ENCODE data around the gene SYT2.

SYT2 gene

DNA sequence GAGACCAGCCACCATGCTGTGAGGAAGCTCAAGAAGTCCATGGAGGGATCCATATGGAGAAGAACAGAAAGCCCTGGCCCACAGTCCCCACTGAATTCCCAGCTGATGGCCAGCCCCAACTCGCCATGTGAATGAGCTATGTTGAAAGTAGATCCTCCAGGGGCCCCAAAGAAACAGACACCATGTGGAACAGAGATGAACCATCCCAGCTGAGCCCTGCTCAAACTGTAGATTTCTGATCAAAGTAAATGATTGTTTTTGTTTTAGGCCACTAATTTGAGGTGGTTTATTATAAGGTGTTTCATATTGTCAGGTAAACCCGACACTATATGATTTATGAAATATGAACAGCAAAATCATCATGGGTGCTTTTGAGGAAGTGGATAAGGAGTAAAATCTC lies 32.8 kb downstream of the SYT2 start:
- no peak for DNase-seq (ENCODE audit: low spot score)

DNA sequence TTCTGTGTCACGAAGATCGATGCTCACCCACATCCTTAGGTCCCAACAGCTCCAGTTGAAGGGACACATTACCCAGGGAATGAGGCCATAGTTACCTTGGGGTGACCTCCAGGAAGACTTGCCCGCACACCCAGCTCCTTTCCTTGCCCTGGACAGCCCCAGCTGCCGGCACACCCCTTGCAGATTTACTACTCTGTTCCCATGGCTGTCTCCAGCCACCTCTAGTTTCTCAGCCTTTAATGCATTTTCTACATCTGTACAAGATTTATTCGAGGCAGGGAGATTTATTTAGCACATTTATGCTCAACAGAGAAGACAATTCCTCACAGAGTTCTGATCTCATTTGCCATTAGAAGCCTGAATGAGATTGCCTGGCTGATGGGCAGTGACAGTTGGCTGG lies 36.7 kb downstream of the SYT2 start:
- no peak for DNase-seq (ENCODE audit: low spot score)

DNA sequence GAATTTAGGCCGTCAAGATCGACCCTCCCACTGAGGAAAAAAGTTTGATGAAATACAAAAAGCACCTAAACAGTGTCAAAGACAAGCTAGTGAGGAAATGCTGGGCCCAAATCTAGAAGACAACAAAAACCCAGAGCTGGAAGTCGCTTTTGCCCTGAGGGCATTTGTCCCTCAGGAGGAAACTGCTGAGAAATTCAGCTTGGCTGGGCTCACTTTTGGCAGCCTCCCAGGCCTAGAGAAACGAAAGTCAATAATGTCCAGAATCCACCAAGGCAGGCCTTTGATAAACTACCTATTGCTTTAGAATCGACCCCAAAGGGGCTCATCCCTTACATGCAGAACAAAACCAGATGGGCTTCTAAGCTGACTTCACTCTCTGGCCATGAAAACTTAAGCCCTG lies 38.9 kb downstream of the SYT2 start:
- DNase-seq (ENCODE audit: low spot score), result no peak

DNA sequence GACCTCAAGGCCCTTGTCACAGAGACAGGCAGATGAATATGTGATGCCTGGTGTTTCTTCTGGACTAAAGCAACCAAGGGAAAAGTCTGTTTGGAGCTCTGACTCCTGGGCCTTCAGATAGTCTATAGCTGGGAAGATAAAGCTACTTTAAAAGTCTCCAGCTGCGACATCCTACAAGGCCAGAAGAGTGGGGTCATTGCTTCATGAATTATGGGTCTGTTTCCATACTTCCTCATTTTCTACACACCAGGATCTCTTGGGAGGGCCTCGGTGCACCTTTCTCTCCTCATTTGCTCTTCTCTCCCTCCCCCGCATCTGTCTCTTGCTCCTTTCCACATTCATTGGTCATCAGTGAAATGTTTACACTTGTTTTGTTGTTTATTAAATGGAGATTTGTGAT lies 44.8 kb downstream of the SYT2 start:
- no peak for DNase-seq (ENCODE audit: low spot score)

DNA sequence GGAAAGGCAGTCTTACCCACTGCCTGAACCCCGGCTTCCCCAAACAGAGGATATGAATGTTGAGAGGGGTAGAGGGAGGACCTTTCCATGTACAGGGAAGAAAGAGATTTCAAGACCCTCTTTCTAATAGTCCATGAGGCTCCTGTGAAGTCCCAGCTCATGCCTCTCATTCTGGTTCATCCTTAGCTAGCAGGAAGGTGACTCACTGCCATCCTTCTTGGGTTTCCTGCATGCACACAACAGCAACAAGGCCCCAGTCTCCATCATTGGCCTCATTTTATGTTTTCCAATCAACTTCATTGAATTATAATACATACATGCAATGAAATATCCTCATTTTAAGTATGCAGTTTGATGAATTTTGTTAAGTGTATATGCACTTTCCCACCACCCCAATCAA lies 46.2 kb downstream of the SYT2 start:
- DNase-seq (ENCODE audit: low spot score), result no peak

DNA sequence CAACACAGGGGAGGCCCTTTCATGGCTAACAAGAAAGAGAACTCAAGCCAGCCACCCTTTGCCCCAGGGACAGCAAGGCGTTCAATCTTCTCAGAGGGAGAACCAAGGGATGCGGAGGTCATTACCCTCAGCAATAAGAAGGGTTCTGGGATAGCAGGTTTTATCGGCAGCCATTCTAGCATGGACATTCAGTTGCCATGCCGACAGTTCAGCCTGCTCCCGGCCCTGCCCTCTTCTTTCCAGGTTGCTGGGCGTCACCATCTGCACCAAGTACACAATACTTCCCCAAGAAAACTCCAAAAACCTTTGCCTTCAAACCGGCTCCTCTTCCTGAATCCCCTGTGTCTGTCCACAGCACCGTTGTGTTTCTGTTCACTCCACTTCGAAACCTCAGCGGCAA lies 47.1 kb downstream of the SYT2 start:
- DNase-seq (ENCODE audit: low spot score), result no peak

DNA sequence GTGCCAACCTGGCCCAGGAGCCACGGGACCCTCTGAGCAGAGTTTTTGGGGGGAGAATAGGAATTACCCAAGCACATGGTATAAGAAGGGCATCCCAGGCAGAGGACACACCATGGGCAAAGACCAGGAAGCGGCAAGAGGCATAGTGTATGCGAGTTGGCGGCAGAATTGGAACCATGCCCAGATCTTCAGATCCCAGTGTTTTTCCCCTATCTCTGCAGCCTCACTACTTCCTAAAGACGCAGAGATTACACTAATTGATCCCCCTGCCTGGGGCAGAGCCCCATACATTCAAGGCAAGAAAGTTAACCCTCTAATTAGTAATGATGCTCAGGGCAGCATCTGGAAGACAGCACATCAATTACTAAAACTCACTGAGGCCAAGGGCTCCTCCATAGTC lies 48.2 kb downstream of the SYT2 start:
- DNase-seq (ENCODE audit: low spot score), result no peak

DNA sequence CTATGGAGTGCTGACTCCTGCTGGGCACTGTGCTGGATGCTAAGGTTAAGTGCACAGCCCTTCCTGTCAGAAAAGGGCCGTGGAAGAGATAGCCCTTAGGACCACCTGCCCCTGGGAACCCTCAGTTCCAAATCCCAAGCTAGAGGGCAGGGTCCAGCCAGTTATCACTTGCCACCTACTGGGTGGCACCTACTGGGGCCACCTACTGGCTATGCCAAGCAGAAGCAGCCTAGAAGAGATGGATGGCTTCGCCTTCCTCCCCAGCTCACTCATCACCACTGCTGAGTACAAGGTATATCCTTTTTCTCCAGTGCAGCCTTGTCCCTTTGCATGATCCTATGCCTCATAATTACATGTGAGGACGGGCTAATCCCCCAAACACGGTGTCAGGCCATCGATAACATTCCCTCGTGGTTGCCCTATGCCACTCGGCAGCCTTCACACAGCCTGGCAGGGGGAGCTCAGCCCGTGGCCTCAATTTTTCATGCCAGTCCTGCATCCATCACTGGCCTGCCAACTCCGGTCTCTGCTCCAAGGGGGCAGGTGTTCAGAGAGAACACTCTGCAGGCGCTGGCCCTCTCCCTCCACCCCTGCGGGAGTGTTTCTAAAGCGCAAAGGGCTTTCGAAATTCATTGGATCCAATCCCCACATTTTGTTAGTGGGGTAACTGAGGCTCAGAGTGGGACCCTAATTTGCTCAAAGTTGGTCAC lies 49.0 kb downstream of the SYT2 start:
- no peak for DNase-seq (ENCODE audit: low spot score)

DNA sequence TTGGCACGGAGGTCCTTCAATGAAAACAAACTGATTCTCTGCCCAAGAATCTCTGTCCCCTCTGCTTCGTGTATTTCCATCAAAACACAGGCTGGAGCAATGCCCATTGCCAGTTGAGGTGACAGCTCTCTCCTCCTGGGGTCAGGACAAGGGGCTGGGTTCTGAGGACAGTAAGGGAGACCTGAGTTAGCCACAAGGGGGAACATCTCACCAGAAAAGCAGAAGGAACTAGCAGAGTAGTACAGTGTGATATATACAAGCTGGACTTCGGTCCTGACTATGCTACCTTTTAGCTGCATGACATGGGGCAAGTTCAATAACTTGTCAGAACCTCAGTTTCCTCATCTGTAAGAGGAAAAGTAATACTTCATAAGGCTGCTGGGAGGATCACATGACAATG lies 50.3 kb downstream of the SYT2 start:
- no peak for DNase-seq (ENCODE audit: low spot score)

DNA sequence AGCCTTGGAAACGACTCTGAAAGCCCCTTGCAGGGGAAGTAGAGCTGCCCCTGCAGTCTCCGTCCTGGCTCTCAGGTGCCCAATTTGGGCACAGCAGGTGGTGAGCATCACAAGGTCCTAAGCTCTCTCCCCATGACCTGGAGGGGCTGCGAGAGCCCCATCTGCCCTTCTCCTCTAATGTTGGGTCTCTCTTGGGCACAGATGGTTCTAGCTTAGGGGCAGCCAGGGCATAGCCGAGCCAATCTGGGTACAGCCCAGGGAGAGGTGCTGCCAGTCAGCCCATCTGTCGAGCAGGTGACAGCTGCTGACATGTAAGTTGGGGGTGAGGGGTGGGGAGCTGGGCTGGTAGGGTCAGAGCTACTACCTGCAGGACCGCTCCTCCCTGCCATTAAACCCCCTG lies 50.7 kb downstream of the SYT2 start:
- DNase-seq (ENCODE audit: low spot score), result no peak

DNA sequence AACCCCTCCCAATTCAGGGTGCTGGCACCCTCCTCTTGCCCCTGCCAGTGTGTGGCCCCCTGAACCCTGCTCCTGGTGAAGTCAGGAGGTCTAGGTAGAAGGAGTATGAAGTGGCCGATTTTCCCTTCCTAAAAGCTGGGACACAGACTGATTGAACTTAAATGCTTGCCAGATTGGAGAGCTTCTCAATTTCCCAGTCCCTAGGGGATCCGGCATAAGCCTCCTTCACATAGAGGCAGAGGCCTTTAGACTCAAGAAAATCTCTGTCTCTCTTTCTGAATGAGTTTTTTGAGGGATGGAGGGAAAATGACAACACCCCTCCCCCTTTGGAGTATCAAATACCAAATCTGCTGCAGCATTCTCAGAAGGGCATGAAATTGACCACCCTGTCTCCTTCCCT lies 51.5 kb downstream of the SYT2 start:
- DNase-seq (ENCODE audit: low spot score), result no peak

DNA sequence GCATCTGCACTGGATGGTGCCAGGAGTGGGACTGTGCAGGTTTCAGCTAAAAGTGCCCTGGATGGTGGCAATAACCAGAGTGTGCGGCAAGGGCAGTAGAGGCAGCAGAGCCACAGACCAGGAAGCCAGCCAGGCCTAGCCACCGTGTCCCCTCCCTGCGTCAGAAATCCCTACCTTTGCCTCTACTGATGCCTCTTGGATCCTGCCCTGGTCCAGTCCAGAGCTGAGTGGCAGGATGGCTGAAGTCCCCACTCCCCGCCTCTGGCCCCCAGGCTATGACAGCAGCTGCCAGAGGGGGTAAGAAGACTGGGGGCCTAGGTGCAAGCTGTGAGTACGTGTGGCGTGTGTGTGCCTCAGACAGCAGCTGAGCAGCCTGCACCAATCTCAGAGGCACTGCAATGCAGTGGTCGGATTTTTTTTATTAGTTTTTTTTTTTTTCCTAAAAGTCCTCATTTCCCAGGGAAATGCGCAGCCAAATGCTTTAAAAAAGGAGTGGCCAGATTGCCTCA lies 51.9 kb downstream of the SYT2 start:
- DNase-seq (ENCODE audit: low spot score), result no peak

DNA sequence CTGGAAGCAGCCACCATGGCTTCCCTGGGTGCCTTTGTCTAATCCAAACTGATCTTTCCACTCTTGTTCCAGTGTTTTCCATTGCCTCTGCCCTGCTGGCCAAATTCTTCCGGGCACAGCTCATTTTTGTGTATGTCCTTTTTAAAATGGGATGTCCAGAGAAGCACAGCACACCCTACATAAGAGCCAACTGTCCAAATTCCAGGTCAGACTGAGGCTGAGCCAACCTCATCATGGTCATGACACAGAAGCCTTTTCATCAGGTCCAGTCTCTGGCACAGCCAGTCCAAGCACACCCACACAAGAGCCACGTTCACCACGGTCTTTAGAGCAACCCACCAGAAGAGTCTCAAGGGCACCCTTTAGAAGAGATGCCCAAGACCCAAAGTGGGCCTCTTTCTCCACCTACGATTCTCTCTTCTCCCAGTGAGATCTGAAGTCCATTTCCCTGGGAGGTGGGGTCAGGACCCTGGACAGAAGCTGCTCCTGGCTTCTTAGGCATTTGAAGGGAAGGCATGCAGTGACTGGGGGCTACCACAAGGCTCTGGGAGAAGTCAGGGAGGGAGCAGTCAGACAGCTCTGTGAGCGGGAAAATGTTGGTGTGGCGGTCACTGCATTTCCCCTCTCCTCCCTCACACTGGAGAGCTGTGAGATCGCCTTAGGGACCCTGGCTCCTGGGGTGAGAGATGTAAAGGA lies 53.2 kb downstream of the SYT2 start:
- no peak for DNase-seq (ENCODE audit: low spot score)

DNA sequence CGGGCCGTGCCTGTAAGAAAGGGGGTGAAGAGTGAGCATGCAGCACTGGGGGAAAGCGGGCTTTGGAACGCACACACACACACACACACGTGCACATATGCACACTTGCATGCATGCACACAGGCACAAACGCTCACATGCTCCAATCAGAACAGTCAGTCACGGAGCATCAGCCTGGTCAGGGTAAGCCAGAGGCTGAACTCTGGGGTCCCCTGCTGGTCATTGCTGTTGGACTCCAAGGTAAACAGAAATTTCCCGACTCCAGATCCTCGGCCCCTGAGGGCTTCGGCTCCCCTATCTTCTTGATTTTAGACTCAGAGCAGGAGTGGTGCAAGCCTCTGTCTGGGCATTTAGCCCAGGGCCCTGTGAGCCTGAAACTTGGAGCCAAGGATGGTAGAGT lies 54.2 kb downstream of the SYT2 start:
- DNase-seq (ENCODE audit: low spot score), result no peak

DNA sequence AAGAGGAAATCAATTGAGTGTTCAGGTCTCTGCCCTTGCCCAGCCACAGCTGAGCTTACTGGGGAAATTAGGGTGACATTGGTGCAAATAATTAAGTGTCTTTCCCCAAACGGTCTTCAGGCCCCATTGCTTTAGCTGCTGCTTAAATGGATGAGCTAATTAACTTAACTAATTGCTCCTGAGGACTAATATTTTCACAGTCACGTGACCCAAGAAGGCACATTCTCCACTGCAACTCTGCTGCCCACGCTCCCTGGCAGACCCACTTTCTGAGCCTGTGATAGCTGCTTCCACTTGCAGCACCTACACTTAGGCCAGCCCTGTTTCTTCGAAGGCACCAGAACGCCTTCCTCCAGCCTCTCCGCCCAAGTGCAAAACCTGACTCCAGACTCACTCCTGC lies 56.2 kb downstream of the SYT2 start:
- no peak for DNase-seq (ENCODE audit: low spot score)

DNA sequence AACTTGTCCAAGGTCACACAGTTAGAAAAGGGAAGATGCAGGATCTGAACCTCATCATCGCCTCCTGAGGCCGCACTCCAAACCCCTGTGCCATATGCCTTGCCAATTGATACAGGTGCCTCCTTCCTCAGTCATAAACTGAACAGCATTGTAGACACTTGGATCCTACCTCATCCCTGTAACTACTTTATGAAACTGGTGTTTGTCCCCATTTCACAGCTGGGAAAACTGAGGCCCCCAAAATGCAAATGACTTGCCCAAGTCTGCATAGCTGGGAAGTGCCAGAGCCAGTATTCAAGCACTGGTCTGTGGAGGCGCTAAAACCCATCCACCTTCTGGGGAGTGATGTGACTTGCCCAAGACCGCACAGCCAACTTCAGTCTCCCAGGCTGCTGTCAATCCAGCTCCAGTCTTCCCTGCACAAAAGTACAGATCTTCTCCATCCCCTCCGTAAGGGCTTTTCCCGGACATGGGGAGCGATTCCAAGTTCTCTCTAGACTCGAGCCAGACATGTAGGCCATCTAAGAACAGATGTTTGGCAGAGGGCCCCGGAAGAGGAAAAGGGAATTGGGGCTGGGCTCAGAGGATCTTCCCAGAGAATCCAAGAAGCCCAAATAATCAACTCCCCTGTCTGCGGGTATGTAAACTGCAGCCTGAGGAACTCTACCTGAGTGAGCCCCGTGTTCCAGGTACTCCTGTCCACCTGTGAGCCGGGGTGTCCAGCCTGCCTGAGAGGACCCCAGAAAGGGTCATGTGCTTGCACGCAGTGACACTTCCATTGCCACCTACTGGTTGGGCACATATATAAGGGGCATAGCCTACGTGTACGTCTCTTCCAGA lies 60.5 kb downstream of the SYT2 start:
- DNase-seq (ENCODE audit: low spot score), result no peak

DNA sequence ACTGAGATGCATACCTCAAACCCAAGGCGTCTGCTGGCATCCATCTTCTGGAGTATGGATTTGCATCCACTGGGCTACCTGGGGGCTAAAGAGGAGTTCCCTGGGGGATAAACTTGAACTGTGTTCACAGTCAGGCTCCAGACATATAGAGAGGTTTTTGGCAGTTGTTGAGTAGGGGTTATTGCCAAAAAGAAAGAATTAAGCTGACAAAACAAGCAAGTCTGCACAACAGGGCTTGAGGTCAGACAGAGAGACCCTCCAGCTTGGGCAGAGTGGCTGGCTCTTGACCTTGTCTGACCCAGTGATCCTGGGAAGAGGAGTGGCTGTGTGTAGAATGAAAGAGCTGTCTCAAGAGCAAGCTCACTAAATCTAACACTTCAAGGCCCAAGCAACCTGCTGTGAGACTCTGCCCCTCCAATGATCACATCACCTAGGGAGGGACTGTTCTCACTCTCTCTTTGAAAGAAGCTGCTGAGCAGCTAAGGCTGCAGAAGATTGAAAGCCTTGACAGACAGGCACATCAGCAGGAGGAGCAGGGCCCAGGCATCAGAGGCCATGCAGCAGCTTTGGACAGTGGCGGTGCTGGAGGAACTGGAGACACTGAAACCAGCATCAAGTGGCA lies 61.5 kb downstream of the SYT2 start:
- no peak for DNase-seq (ENCODE audit: low spot score)

DNA sequence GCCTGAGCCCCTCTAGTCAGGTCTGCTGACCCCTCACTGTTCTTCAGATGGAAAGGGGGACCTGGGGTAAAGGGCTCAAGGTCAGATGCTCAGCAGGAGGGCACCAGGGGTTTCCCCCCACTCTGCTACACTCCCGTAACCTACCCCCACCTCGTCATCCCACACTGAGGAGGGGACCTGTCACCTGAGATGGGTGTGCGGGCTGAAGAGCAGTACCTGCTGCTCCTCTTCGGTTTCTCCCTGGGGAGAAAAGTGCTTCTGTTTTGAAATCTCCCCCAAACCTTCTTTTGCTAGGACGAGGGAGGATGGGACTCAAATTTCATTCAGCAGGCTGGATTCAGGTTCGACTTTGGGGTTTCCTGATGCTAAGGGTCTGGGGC lies 65.2 kb downstream of the SYT2 start:
- no peak for DNase-seq (ENCODE audit: low spot score)

DNA sequence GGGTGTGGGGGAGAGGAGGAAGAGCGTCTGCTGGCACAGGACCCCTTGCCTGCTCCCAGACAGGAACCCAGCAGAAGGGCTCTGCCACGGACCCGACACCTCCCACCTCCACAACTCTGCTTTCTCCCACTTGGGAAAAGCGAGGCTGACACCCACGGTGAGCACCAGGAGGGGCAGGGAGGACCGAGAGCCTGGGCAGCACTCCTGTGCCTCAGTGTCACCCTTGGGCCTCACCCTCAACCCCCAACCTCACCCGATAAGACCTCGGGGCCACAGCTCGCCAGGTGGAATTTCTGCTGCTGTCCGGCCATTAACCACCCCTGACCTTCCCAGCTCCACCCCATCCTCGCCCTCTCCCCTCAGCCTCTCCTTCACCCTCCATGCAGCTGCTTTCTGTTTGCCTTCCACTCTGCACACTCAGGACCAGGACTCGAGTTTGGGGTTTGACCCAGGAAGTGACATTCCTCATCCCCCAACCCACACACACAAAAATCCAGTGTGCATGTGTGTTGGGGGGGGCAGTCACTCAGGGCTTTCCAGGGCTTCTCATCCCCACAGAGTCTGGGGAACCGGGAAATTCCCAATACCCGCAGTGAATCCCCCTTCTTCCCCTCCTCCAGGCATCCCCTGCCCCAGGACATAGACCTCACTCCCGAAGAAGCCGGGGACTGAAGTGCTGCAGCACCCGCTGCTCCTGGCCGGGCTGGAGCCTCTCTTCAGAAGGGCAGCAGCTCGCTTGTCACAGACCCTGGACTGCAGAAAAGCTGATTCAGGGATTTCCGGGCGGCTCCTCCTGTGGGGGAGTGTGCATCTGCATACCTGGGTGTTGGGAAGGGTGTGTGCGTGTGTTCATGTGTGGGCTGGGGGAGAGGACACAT lies 65.8 kb downstream of the SYT2 start:
- DNase-seq (ENCODE audit: low spot score), result no peak

DNA sequence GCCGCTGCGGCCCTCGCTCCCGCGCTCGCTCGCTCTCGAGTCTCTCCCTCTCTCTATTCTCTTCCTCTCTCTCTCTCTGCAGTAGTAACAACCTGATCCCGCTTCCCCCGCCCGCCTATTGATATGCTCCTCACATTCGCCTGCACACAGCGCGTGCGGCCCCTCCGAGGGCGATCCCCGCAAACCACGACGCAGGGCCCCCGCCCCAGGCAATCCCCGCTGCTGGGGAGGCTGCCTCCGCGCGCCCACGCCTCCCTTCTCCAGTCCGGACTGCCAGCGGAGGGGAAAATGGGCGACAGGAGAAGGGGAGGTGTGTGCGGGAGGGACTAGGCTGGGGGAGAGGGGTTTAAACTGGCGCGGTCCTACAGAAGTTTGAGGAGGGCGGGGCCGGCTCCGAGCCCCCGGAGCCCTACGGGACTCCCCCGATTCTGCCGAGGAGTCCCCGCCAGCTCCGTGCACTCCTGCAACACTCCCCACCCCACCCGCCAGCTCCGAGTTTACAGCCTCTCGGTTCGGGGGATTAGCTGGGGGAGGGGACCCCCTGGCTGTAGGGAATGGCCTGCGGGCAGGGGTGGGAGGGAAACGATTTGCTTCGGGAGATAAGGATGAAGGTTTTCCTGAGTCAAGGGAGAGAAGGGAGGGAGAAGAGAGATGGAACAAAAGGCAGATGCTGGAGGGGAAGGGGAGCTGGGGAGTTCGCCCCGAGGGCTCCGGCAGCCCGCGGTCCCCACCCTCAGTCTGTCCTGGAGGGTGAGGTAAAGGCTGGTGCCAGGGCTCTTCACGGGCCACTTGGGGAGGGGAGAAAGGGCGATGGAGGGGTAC lies 66.6 kb downstream of the SYT2 start:
- DNase-seq (ENCODE audit: low spot score), result no peak
